ENCODE results near the gene SSX4.
"Not testable (repeated sequence)": the region's sequence is repeated elsewhere in the genome, so short reads cannot be mapped to it uniquely, and the experiment has no call there.

SSX4 gene

GRCh38 chrX:48383239-48383638 lies at the start of gene SSX4:
SSX4 (plus strand) TSS chrX:48383539; CDS start chrX:48384054, 515 bp downstream.
- not testable (repeated sequence) for DNase-seq (ENCODE audit: low spot score)

GRCh38 chrX:48346059-48346458 lies 37.3 kb upstream of the SSX4 start:
- not testable (repeated sequence) for DNase-seq (ENCODE audit: low spot score)

GRCh38 chrX:48356315-48357094 lies 26.8 kb upstream of the SSX4 start, which contains the start of gene SSX3:
SSX3 (minus strand) TSS chrX:48356703; CDS start chrX:48355249, 1,454 bp downstream.
- not testable (repeated sequence) for DNase-seq (ENCODE audit: low spot score)

GRCh38 chrX:48357681-48358080 lies 25.7 kb upstream of the SSX4 start:
- no peak for DNase-seq (ENCODE audit: low spot score)

- DNase-seq (ENCODE audit: low spot score): not testable (repeated sequence)
These were observed 24.1 kb upstream of the SSX4 start for GRCh38 chrX:48359281-48359680.

- not testable (repeated sequence) for DNase-seq (ENCODE audit: low spot score)
These were observed 15.5 kb upstream of the SSX4 start for GRCh38 chrX:48367717-48368408.

- DNase-seq (ENCODE audit: low spot score): not testable (repeated sequence)
These were observed 12.9 kb upstream of the SSX4 start for GRCh38 chrX:48370408-48370807.

- DNase-seq (ENCODE audit: low spot score): not testable (repeated sequence)
These were observed 13.6 kb downstream of the SSX4 start for GRCh38 chrX:48396931-48397330.

- not testable (repeated sequence) for DNase-seq (ENCODE audit: low spot score)
These were observed 14.5 kb downstream of the SSX4 start for GRCh38 chrX:48397825-48398224.

GRCh38 chrX:48411860-48412259 lies 28.5 kb downstream of the SSX4 start, which contains the start of gene SSX4B:
SSX4B (minus strand) TSS chrX:48411960; CDS start chrX:48411372, 588 bp downstream.
- DNase-seq (ENCODE audit: low spot score): not testable (repeated sequence)

GRCh38 chrX:48427027-48427716 lies 43.8 kb downstream of the SSX4 start:
- DNase-seq (ENCODE audit: low spot score): not testable (repeated sequence)

GRCh38 chrX:48429606-48430005 lies 46.3 kb downstream of the SSX4 start:
- DNase-seq (ENCODE audit: low spot score): not testable (repeated sequence)

- DNase-seq (ENCODE audit: low spot score): not testable (repeated sequence)
These were observed 46.8 kb downstream of the SSX4 start for GRCh38 chrX:48430166-48430565.

- DNase-seq (ENCODE audit: low spot score): not testable (repeated sequence)
These were observed 50.4 kb downstream of the SSX4 start for GRCh38 chrX:48433713-48434112.

Data from left forelimb (tissue), 1 donor.